HCT116 (cell line): ENCODE data around the gene HPX. TPM values are rescaled to one million over a fixed set of nuclear protein-coding genes. Genes with fewer than 3 reads are reported as not detected.

Experiments used
- ATAC-seq: fragments of 200-7000 bp; cut with Tn5 transposase; 2 replicates; pipeline ENCODE4 v1.9.1; 2020; ENCODE audit warnings: mild to moderate bottlenecking, moderate library complexity
- BruUV-seq: library from RNA; stranded (reverse); fragments of 400-500 nt; replicated peaks from 2 replicates; lab custom pipeline; 2021; lab: Mats Ljungman, UMichigan
- CTCF ChIA-PET: fragments of 300-600 bp; sonication (Branson Sonifier 250); formaldehyde crosslinking; loops from one replicate; lab custom pipeline; 2021; ENCODE audit warnings: antibody characterized with exemption; lab: Charles Lee
- POLR2A ChIA-PET: fragments of 300-600, 350-600 bp; sonication (Branson Sonifier 250); formaldehyde crosslinking; loops from one replicate; lab custom pipeline; 2021; ENCODE audit warnings: antibody characterized with exemption; lab: Charles Lee
- RAD21 ChIA-PET, 2 experiments: fragments of 300-600 bp; sonication (Branson Sonifier 250); formaldehyde crosslinking; loops; one replicate each; lab custom pipeline; 2023; ENCODE audit warnings: low total read pairs in 2 of 2; ENCODE audit not compliant: uncharacterized antibody in 2 of 2, unreplicated experiment in 2 of 2, low non-redundant PET in 1 of 2; lab: Charles Lee
- DNase-seq: peaks from one replicate; pipeline ENCODE4 v3.0.0-alpha.2; 2010; ENCODE audit warnings: low read depth, low spot score
- H2AFZ ChIP-seq: fragments of 200-600 bp; shearing (Covaris generic), sonication (generic); 2 replicates; pipeline ENCODE4 v1.6.1; 2017; ENCODE audit warnings: low read depth, mixed run types, mixed read lengths, antibody characterized with exemption, low read length; ENCODE audit not compliant: poor library complexity, severe bottlenecking
- H3K27ac ChIP-seq: 2 replicates; pipeline ENCODE4 v1.5.1; 2012; ENCODE audit warnings: low read depth, low read length
- H3K27me3 ChIP-seq: fragments of 200-600 bp; sonication (generic); 2 replicates; pipeline ENCODE4 v1.6.1; 2016; ENCODE audit warnings: mixed run types, low read length, mixed read lengths; ENCODE audit not compliant: insufficient read depth
- H3K36me3 ChIP-seq, 2 experiments: fragments of 200-500 bp in 1 of 2; fragments of 200-600 bp in 1 of 2; sonication (Bioruptor generic) in 1 of 2; sonication (generic) in 1 of 2; 2 replicates each; pipeline versions ENCODE4 v1.5.1 to v1.6.1; 2014 to 2016; ENCODE audit warnings: low read length in 2 of 2, inconsistent platforms in 1 of 2, mixed read lengths in 1 of 2, mixed run types in 1 of 2; ENCODE audit not compliant: insufficient read depth in 2 of 2, control insufficient read depth in 1 of 2
- H3K4me1 ChIP-seq, 2 experiments: fragments of 200-600 bp in 1 of 2; sonication (generic) in 1 of 2; 2 replicates each; pipeline versions ENCODE4 v1.5.1 to v1.6.1; 2012 to 2017; ENCODE audit warnings: low read length in 2 of 2, inconsistent platforms in 1 of 2, mild to moderate bottlenecking in 1 of 2, mixed read lengths in 1 of 2, mixed run types in 1 of 2, moderate library complexity in 1 of 2; ENCODE audit not compliant: insufficient read depth in 2 of 2, control insufficient read depth in 1 of 2
- H3K4me2 ChIP-seq: fragments of 200-600 bp; sonication (generic); 2 replicates; pipeline ENCODE4 v1.6.1; 2017; ENCODE audit warnings: mixed run types, low read length, mixed read lengths
- H3K4me3 ChIP-seq, 2 experiments: fragments of 200-600 bp in 1 of 2; sonication (generic) in 1 of 2; replicated peaks in 1 of 2; 2 replicates each; pipeline ENCODE4 v1.5.1; 2011 to 2016; ENCODE audit warnings: low read length in 2 of 2, control low read depth in 1 of 2, low read depth in 1 of 2, mild to moderate bottlenecking in 1 of 2, mixed read lengths in 1 of 2, mixed run types in 1 of 2
- H3K79me2 ChIP-seq: fragments of 200-600 bp; sonication (generic); 2 replicates; pipeline ENCODE4 v1.6.1; 2017; ENCODE audit warnings: mild to moderate bottlenecking, mixed run types, low read length, moderate library complexity, mixed read lengths; ENCODE audit not compliant: insufficient read depth
- H3K9ac ChIP-seq: fragments of 200-600 bp; sonication (generic); 2 replicates; pipeline ENCODE4 v1.6.1; 2016; ENCODE audit warnings: low read length, mixed read lengths
- H3K9me2 ChIP-seq: fragments of 200-600 bp; sonication (generic), shearing (Covaris generic); 2 replicates; pipeline ENCODE4 v1.6.1; 2017; ENCODE audit warnings: mixed run types, mild to moderate bottlenecking, moderate library complexity; ENCODE audit not compliant: insufficient read depth
- H3K9me3 ChIP-seq, 2 experiments: fragments of 200-500 bp in 1 of 2; fragments of 200-600 bp in 1 of 2; sonication (Bioruptor generic) in 1 of 2; sonication (generic) in 1 of 2; 2 replicates each; pipeline ENCODE4 v1.6.1; 2014 to 2017; ENCODE audit warnings: low read length in 2 of 2, mixed read lengths in 2 of 2, inconsistent platforms in 1 of 2, low read depth in 1 of 2, mild to moderate bottlenecking in 1 of 2, mixed run types in 1 of 2, moderate library complexity in 1 of 2; ENCODE audit not compliant: control insufficient read depth in 1 of 2, insufficient read depth in 1 of 2
- H4K20me1 ChIP-seq: fragments of 200-600 bp; sonication (generic), shearing (Covaris generic); 2 replicates; pipeline ENCODE4 v1.6.1; 2017; ENCODE audit warnings: mixed run types, mild to moderate bottlenecking, moderate library complexity; ENCODE audit not compliant: insufficient read depth
- ATF3 ChIP-seq: IDR thresholded peaks from 2 replicates; pipeline ENCODE4 v1.6.1; 2012
- RAD21 ChIP-seq: IDR thresholded peaks from 2 replicates; pipeline ENCODE4 v1.6.1; 2012; ENCODE audit warnings: low read depth, mild to moderate bottlenecking
- ZFX ChIP-seq: fragments of 450-650 bp; IDR thresholded peaks from 2 replicates; pipeline ENCODE4 v1.6.1; 2017
- intact Hi-C: fragments of 100-400 bp; cut with micrococcal nuclease; formaldehyde crosslinking; loops from 2 replicates; pipeline ENCODE4 v1.10.0; 2022
- total RNA-seq: library from RNA; stranded (reverse); gene quantifications from one replicate; pipeline ENCODE4 v1.2.1, GENCODE V29; 2021; ENCODE audit not compliant: unreplicated experiment
- TF ChIP-seq, protein P1 (sequence below): IDR thresholded peaks from 2 replicates; pipeline ENCODE4 v1.6.1; 2012; ENCODE audit warnings: low read depth

The HPX gene
- total RNA-seq, 1 experiment from 2014 or later: 4.6 TPM

DNA sequence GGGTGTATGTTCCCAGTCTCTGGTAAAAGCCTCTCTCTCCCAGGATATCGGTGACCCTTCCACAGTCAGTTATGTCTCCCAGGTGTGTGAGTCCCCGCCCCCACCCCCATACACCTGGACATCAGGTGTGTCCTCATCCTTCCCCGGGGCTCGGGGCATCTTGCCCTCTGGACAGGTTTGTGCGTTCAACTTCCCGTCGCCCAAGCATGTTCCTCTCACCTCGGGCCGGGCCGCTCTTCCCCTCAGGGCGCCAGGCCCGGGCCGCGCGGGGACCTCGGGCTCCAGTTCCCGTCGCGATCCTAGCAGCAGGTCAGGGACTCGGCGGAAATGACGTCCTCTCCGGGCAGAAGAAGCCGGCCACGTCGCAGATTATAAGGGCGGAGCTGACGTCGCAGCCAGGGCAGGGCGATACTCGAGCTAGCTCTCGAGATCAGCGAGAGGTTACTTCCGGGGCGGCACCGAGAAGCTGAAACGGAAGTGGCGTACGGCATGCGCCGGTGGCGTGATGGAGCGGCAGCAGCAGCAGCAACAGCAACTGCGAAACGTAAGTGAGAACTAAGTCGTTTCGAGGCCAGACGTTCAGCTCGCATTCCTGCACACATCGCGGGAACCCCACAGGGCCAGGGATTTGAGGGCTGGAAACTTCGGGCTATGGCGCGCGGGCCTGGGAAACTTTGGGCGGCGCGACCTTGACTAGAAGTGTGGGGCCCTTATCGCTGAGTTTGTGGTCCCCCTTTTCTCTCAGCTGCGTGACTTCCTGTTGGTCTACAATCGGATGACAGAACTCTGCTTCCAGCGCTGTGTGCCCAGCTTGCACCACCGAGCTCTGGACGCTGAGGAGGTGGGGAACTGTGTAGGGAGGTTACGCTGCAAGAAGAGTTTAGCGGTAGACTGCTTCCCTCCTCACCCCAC is 40.5 kb upstream of the HPX start, which contains the start of the genes ARFIP2 and TIMM10B (continued):
- TF ChIP-seq, protein P1, sequence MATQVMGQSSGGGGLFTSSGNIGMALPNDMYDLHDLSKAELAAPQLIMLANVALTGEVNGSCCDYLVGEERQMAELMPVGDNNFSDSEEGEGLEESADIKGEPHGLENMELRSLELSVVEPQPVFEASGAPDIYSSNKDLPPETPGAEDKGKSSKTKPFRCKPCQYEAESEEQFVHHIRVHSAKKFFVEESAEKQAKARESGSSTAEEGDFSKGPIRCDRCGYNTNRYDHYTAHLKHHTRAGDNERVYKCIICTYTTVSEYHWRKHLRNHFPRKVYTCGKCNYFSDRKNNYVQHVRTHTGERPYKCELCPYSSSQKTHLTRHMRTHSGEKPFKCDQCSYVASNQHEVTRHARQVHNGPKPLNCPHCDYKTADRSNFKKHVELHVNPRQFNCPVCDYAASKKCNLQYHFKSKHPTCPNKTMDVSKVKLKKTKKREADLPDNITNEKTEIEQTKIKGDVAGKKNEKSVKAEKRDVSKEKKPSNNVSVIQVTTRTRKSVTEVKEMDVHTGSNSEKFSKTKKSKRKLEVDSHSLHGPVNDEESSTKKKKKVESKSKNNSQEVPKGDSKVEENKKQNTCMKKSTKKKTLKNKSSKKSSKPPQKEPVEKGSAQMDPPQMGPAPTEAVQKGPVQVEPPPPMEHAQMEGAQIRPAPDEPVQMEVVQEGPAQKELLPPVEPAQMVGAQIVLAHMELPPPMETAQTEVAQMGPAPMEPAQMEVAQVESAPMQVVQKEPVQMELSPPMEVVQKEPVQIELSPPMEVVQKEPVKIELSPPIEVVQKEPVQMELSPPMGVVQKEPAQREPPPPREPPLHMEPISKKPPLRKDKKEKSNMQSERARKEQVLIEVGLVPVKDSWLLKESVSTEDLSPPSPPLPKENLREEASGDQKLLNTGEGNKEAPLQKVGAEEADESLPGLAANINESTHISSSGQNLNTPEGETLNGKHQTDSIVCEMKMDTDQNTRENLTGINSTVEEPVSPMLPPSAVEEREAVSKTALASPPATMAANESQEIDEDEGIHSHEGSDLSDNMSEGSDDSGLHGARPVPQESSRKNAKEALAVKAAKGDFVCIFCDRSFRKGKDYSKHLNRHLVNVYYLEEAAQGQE: no peak

DNA sequence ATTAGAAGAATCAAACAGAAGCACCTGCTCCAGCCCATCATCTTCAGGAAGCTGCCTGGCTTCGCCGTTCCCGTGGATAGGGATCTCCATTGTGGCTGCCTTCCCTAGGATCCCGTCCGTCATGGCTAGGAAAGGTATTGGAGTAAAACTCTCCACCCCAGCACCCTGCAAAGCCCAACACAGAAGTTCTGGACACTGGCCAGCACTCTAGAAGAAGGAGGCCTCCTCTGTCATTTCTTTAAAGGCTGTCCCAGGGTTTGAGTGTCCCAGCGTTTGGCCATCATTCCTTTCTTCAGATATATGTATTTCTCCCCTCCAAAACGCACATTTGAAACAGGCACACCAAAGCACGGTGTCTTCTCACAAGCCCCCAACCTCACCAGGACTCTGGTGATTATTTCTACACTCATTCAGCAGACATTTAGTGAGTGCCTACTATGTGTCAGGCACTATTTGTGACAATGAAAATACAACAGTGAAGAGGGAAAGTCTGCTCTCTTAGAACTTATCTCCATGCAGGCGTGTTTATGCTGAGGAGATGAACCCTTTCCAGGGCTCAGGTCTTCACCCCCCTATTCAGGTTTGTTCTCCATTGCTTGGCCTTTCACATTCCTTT is 39.6 kb upstream of the HPX start:
- peak overlapping the region; percentile 57 for H3K27ac ChIP-seq
- DNase-seq: no peak
- no peak for ATAC-seq
- no peaks in the 10 kb centered on the region for H3K9me2 ChIP-seq
- no peak overlapping the region for H2AFZ ChIP-seq
- peaks cover 52% of the 10 kb centered on the region for H3K79me2 ChIP-seq
- TSS peak; percentile 59 for BruUV-seq
- peaks cover 19 to 63% of the 10 kb centered on the region in 2 experiments for H3K36me3 ChIP-seq
- peak overlapping the region; percentile 93 for H3K9ac ChIP-seq
- peak overlapping the region; percentile 93 for H3K4me2 ChIP-seq
- RAD21 ChIA-PET: no interaction called here
- TF ChIP-seq ATF3 (no peak), RAD21 (no peak), ZFX (no peak)
- CTCF ChIA-PET: no interaction called here
- peaks cover 13 to 22% of the 10 kb centered on the region in 2 experiments; a peak in 3 of 4 replicates for H3K4me1 ChIP-seq
- H3K27me3 ChIP-seq: no peaks in the 10 kb centered on the region
- H3K4me3 ChIP-seq: peak overlapping the region; percentile 86 to 96
- no peaks in the 10 kb centered on the region for H3K9me3 ChIP-seq
- POLR2A ChIA-PET: no interaction called here
- H4K20me1 ChIP-seq: no peaks in the 10 kb centered on the region; the same call in 1 of the 2 replicates
- intact Hi-C loops: loop anchor here (2.0 kb wide), 2 partner anchors 92 to 124 kb away; no protein-coding TSS in a partner anchor
